ENCODE results near the gene PARD3.

PARD3 gene
- 0 to 0.97 (median 0.17) reads per million in 3 donors for total RNA-seq

- Histone ChIP-seq H3K27ac (ENCODE audit: insufficient read depth, low read length, poor library complexity, severe bottlenecking) (no peak within 1 kb of the TSS), H3K9me3 (ENCODE audit: control insufficient read depth, low read length) (no peaks in the 10 kb centered on the region), H3K36me3 (ENCODE audit: control insufficient read depth, insufficient read depth, low read length) (no peaks in the 10 kb centered on the region), H3K4me3 (ENCODE audit: insufficient read depth, low read depth, low read length, poor library complexity, severe bottlenecking) (no peak within 1 kb of the TSS), H3K27me3 (replicated peaks; ENCODE audit: control insufficient read depth, insufficient read depth, low read length, poor library complexity, severe bottlenecking) (peaks cover 5% of the 10 kb centered on the region), H3K4me1 (ENCODE audit: control insufficient read depth, insufficient read depth, low read length, poor library complexity, severe bottlenecking) (no peaks in the 10 kb centered on the region)
- no peak for DNase-seq
Observed at GRCh38 chr10:34815185-34816084, at the start of gene PARD3. TSS of gene PARD3 (minus strand) at chr10:34815296. CDS start at chr10:34814995, 301 bp downstream.

GRCh38 chr10:34864149-34865067 is 49.3 kb upstream of the PARD3 start:
- Histone ChIP-seq H3K4me1 (ENCODE audit: control insufficient read depth, insufficient read depth, low read length, poor library complexity, severe bottlenecking) (no peaks in the 10 kb centered on the region), H3K4me3 (ENCODE audit: insufficient read depth, low read depth, low read length, poor library complexity, severe bottlenecking) (no peak overlapping the region), H3K27ac (ENCODE audit: insufficient read depth, low read length, poor library complexity, severe bottlenecking) (no peak overlapping the region), H3K27me3 (replicated peaks; ENCODE audit: control insufficient read depth, insufficient read depth, low read length, poor library complexity, severe bottlenecking) (peaks cover 4% of the 10 kb centered on the region), H3K36me3 (ENCODE audit: control insufficient read depth, insufficient read depth, low read length) (no peaks in the 10 kb centered on the region), H3K9me3 (ENCODE audit: control insufficient read depth, low read length) (no peaks in the 10 kb centered on the region)
- DNase-seq, result no peak

- no peak overlapping the region for H3K4me3 ChIP-seq (ENCODE audit: insufficient read depth, low read depth, low read length, poor library complexity, severe bottlenecking)
- no peaks in the 10 kb centered on the region for H3K36me3 ChIP-seq (ENCODE audit: control insufficient read depth, insufficient read depth, low read length)
- DNase-seq, result no peak
- no peaks in the 10 kb centered on the region for H3K4me1 ChIP-seq (ENCODE audit: control insufficient read depth, insufficient read depth, low read length, poor library complexity, severe bottlenecking)
- H3K27me3 ChIP-seq (replicated peaks; ENCODE audit: control insufficient read depth, insufficient read depth, low read length, poor library complexity, severe bottlenecking), result peaks cover 4% of the 10 kb centered on the region
- H3K9me3 ChIP-seq (ENCODE audit: control insufficient read depth, low read length), result no peaks in the 10 kb centered on the region
- H3K27ac ChIP-seq (ENCODE audit: insufficient read depth, low read length, poor library complexity, severe bottlenecking), result no peak overlapping the region
Observed at GRCh38 chr10:34862892-34863291, 47.8 kb upstream of the PARD3 start.

GRCh38 chr10:34861293-34862021 is 46.4 kb upstream of the PARD3 start:
- Histone ChIP-seq H3K36me3 (ENCODE audit: control insufficient read depth, insufficient read depth, low read length) (no peaks in the 10 kb centered on the region), H3K27ac (ENCODE audit: insufficient read depth, low read length, poor library complexity, severe bottlenecking) (no peak overlapping the region), H3K4me1 (ENCODE audit: control insufficient read depth, insufficient read depth, low read length, poor library complexity, severe bottlenecking) (no peaks in the 10 kb centered on the region), H3K9me3 (ENCODE audit: control insufficient read depth, low read length) (no peaks in the 10 kb centered on the region), H3K4me3 (ENCODE audit: insufficient read depth, low read depth, low read length, poor library complexity, severe bottlenecking) (no peak overlapping the region), H3K27me3 (replicated peaks; ENCODE audit: control insufficient read depth, insufficient read depth, low read length, poor library complexity, severe bottlenecking) (peaks cover 4% of the 10 kb centered on the region)
- DNase-seq, result no peak

- no peaks in the 10 kb centered on the region for H3K9me3 ChIP-seq (ENCODE audit: control insufficient read depth, low read length)
- H3K4me3 ChIP-seq (ENCODE audit: insufficient read depth, low read depth, low read length, poor library complexity, severe bottlenecking), result no peak overlapping the region
- no peaks in the 10 kb centered on the region for H3K4me1 ChIP-seq (ENCODE audit: control insufficient read depth, insufficient read depth, low read length, poor library complexity, severe bottlenecking)
- H3K27me3 ChIP-seq (replicated peaks; ENCODE audit: control insufficient read depth, insufficient read depth, low read length, poor library complexity, severe bottlenecking), result no peaks in the 10 kb centered on the region
- DNase-seq, result no peak
- H3K27ac ChIP-seq (ENCODE audit: insufficient read depth, low read length, poor library complexity, severe bottlenecking), result no peak overlapping the region
- H3K36me3 ChIP-seq (ENCODE audit: control insufficient read depth, insufficient read depth, low read length), result no peaks in the 10 kb centered on the region
Observed at GRCh38 chr10:34859170-34859569, 44.1 kb upstream of the PARD3 start.

GRCh38 chr10:34858003-34858402 is 42.9 kb upstream of the PARD3 start:
- DNase-seq, result no peak
- Histone ChIP-seq H3K4me1 (ENCODE audit: control insufficient read depth, insufficient read depth, low read length, poor library complexity, severe bottlenecking) (no peaks in the 10 kb centered on the region), H3K27me3 (replicated peaks; ENCODE audit: control insufficient read depth, insufficient read depth, low read length, poor library complexity, severe bottlenecking) (no peaks in the 10 kb centered on the region), H3K9me3 (ENCODE audit: control insufficient read depth, low read length) (no peaks in the 10 kb centered on the region), H3K27ac (ENCODE audit: insufficient read depth, low read length, poor library complexity, severe bottlenecking) (no peak overlapping the region), H3K36me3 (ENCODE audit: control insufficient read depth, insufficient read depth, low read length) (no peaks in the 10 kb centered on the region), H3K4me3 (ENCODE audit: insufficient read depth, low read depth, low read length, poor library complexity, severe bottlenecking) (no peak overlapping the region)

- Histone ChIP-seq H3K27me3 (replicated peaks; ENCODE audit: control insufficient read depth, insufficient read depth, low read length, poor library complexity, severe bottlenecking) (no peaks in the 10 kb centered on the region), H3K4me1 (ENCODE audit: control insufficient read depth, insufficient read depth, low read length, poor library complexity, severe bottlenecking) (no peaks in the 10 kb centered on the region), H3K27ac (ENCODE audit: insufficient read depth, low read length, poor library complexity, severe bottlenecking) (no peak overlapping the region), H3K4me3 (ENCODE audit: insufficient read depth, low read depth, low read length, poor library complexity, severe bottlenecking) (no peak overlapping the region), H3K36me3 (ENCODE audit: control insufficient read depth, insufficient read depth, low read length) (no peaks in the 10 kb centered on the region), H3K9me3 (ENCODE audit: control insufficient read depth, low read length) (no peaks in the 10 kb centered on the region)
- no peak for DNase-seq
Observed at GRCh38 chr10:34854147-34854601, 39.1 kb upstream of the PARD3 start.

- Histone ChIP-seq H3K4me1 (ENCODE audit: control insufficient read depth, insufficient read depth, low read length, poor library complexity, severe bottlenecking) (no peaks in the 10 kb centered on the region), H3K27me3 (replicated peaks; ENCODE audit: control insufficient read depth, insufficient read depth, low read length, poor library complexity, severe bottlenecking) (no peaks in the 10 kb centered on the region), H3K36me3 (ENCODE audit: control insufficient read depth, insufficient read depth, low read length) (no peaks in the 10 kb centered on the region), H3K27ac (ENCODE audit: insufficient read depth, low read length, poor library complexity, severe bottlenecking) (no peak overlapping the region), H3K9me3 (ENCODE audit: control insufficient read depth, low read length) (no peaks in the 10 kb centered on the region), H3K4me3 (ENCODE audit: insufficient read depth, low read depth, low read length, poor library complexity, severe bottlenecking) (no peak overlapping the region)
- DNase-seq, result no peak
Observed at GRCh38 chr10:34853357-34853756, 38.3 kb upstream of the PARD3 start.

- Histone ChIP-seq H3K9me3 (ENCODE audit: control insufficient read depth, low read length) (no peaks in the 10 kb centered on the region), H3K36me3 (ENCODE audit: control insufficient read depth, insufficient read depth, low read length) (no peaks in the 10 kb centered on the region)
- DNase-seq, result no peak
Observed at GRCh38 chr10:34850558-34850957, 35.5 kb upstream of the PARD3 start.

More at GRCh38 chr10:34850558-34850957, 35.5 kb upstream of the PARD3 start:
- no peaks in the 10 kb centered on the region for H3K4me1 ChIP-seq (ENCODE audit: control insufficient read depth, insufficient read depth, low read length, poor library complexity, severe bottlenecking)
- no peak overlapping the region for H3K4me3 ChIP-seq (ENCODE audit: insufficient read depth, low read depth, low read length, poor library complexity, severe bottlenecking)
- no peak overlapping the region for H3K27ac ChIP-seq (ENCODE audit: insufficient read depth, low read length, poor library complexity, severe bottlenecking)
- no peaks in the 10 kb centered on the region for H3K27me3 ChIP-seq (replicated peaks; ENCODE audit: control insufficient read depth, insufficient read depth, low read length, poor library complexity, severe bottlenecking)
